Endothelial cell of umbilical vein (primary cell): ENCODE data around the gene SLC35A3.

ENCODE experiments used
- EZH2 ChIP-seq: IDR thresholded peaks from 2 replicates; pipeline ENCODE4 v1.6.1; 2012; ENCODE audit warnings: borderline replicate concordance, low read depth, mild to moderate bottlenecking, moderate library complexity, low read length, inconsistent platforms; ENCODE audit not compliant: severe bottlenecking
- POLR2A ChIP-seq: IDR thresholded peaks from 2 replicates; pipeline ENCODE4 v1.6.1; 2012; ENCODE audit warnings: low read depth, mild to moderate bottlenecking, control low read depth, low read length
- POLR2AphosphoS5 ChIP-seq: IDR thresholded peaks from 2 replicates; pipeline ENCODE4 v1.6.1; 2012; ENCODE audit warnings: low read depth, mild to moderate bottlenecking, control low read depth, low read length, moderate library complexity; ENCODE audit not compliant: insufficient read depth
- TF ChIP-seq, protein P1 (sequence below), 2 donors: IDR thresholded peaks; 1 replicate in 1 of 2; 2 replicates in 1 of 2; pipeline ENCODE4 v1.5.1; 2011; ENCODE audit warnings: low read length in 2 of 2, mild to moderate bottlenecking in 2 of 2, moderate library complexity in 2 of 2, control low read depth in 1 of 2, inconsistent platforms in 1 of 2, low read depth in 1 of 2; ENCODE audit not compliant: insufficient read depth in 1 of 2; ENCODE audit errors: extremely low read depth in 1 of 2

- TF ChIP-seq EZH2 = no peak
- no peak for TF ChIP-seq POLR2A
- TF ChIP-seq, protein P1, sequence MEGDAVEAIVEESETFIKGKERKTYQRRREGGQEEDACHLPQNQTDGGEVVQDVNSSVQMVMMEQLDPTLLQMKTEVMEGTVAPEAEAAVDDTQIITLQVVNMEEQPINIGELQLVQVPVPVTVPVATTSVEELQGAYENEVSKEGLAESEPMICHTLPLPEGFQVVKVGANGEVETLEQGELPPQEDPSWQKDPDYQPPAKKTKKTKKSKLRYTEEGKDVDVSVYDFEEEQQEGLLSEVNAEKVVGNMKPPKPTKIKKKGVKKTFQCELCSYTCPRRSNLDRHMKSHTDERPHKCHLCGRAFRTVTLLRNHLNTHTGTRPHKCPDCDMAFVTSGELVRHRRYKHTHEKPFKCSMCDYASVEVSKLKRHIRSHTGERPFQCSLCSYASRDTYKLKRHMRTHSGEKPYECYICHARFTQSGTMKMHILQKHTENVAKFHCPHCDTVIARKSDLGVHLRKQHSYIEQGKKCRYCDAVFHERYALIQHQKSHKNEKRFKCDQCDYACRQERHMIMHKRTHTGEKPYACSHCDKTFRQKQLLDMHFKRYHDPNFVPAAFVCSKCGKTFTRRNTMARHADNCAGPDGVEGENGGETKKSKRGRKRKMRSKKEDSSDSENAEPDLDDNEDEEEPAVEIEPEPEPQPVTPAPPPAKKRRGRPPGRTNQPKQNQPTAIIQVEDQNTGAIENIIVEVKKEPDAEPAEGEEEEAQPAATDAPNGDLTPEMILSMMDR (IDR thresholded peaks at IDR 0.05; ENCODE audit: extremely low read depth in 1 of 2, insufficient read depth in 1 of 2, low read depth in 1 of 2, low read length in 2 of 2) = no peak
- TF ChIP-seq POLR2AphosphoS5 = no peak
Observed at GRCh38 chr1:99956755-99957154, 13.0 kb upstream of the SLC35A3 start.
